DND-41 (cell line): ENCODE data around the gene SLC39A12.

Experiments used
- ATAC-seq: fragments of 200-7000 bp; cut with Tn5 transposase; 3 replicates; pipeline ENCODE4 v1.9.1; 2021; ENCODE audit warnings: low read depth; ENCODE audit not compliant: insufficient read depth
- DNase-seq: peaks from one replicate; pipeline ENCODE4 v3.0.0-alpha.2; 2020
- H2AFZ ChIP-seq: 2 replicates; pipeline ENCODE4 v1.6.0; 2012; ENCODE audit warnings: low read depth, low read length
- H3K27ac ChIP-seq: 2 replicates; pipeline ENCODE4 v1.5.1; 2012; ENCODE audit warnings: low read length, inconsistent platforms
- H3K27me3 ChIP-seq: fragments of 200-600 bp; sonication (generic); 2 replicates; pipeline ENCODE4 v1.6.0; 2012; ENCODE audit warnings: low read length, mild to moderate bottlenecking, inconsistent platforms; ENCODE audit not compliant: insufficient read depth, poor library complexity
- H3K36me3 ChIP-seq: 2 replicates; pipeline ENCODE4 v1.5.1; 2012; ENCODE audit warnings: low read length, inconsistent platforms; ENCODE audit not compliant: insufficient read depth
- H3K4me1 ChIP-seq: 2 replicates; pipeline ENCODE4 v1.5.1; 2012; ENCODE audit warnings: mild to moderate bottlenecking, low read length; ENCODE audit not compliant: insufficient read depth
- H3K4me2 ChIP-seq: 2 replicates; pipeline ENCODE4 v1.6.0; 2012; ENCODE audit warnings: mild to moderate bottlenecking, moderate library complexity, low read length, inconsistent platforms; ENCODE audit not compliant: insufficient read depth
- H3K4me3 ChIP-seq, 2 experiments: fragments of 200-600 bp in 1 of 2; shearing (Covaris generic) in 1 of 2; 2 replicates each; pipeline ENCODE4 v1.5.1; 2012 to 2016; ENCODE audit warnings: inconsistent platforms in 2 of 2, low read length in 2 of 2, mild to moderate bottlenecking in 2 of 2, low read depth in 1 of 2, moderate library complexity in 1 of 2
- H3K79me2 ChIP-seq: 2 replicates; pipeline ENCODE4 v1.6.0; 2012; ENCODE audit warnings: low read length, inconsistent platforms; ENCODE audit not compliant: insufficient read depth
- H3K9ac ChIP-seq: 2 replicates; pipeline ENCODE4 v1.6.0; 2012; ENCODE audit warnings: low read depth, mild to moderate bottlenecking, inconsistent platforms, low read length, moderate library complexity
- H3K9me3 ChIP-seq: 2 replicates; pipeline ENCODE4 v1.5.1; 2012; ENCODE audit warnings: low read length, moderate library complexity, mild to moderate bottlenecking, inconsistent platforms; ENCODE audit not compliant: insufficient read depth, severe bottlenecking
- H4K20me1 ChIP-seq: 2 replicates; pipeline ENCODE4 v1.6.0; 2012; ENCODE audit warnings: low read length; ENCODE audit not compliant: insufficient read depth
- EZH2 ChIP-seq: IDR thresholded peaks from 3 replicates; pipeline ENCODE4 v1.6.1; 2012; ENCODE audit warnings: borderline replicate concordance, low read depth, mild to moderate bottlenecking, moderate library complexity, low read length, inconsistent platforms; ENCODE audit not compliant: severe bottlenecking
- TF ChIP-seq, protein P1 (sequence below): IDR thresholded peaks from 2 replicates; pipeline ENCODE4 v1.5.1; 2012; ENCODE audit warnings: borderline replicate concordance, low read length, moderate library complexity, mild to moderate bottlenecking; ENCODE audit not compliant: poor library complexity, severe bottlenecking; ENCODE audit errors: extremely low read depth

SLC39A12 gene

GRCh38 chr10:17984563-17984962, 32.8 kb downstream of the SLC39A12 start:
- Histone ChIP-seq H3K4me1 (no peaks in the 10 kb centered on the region), H3K4me3 (no peak overlapping the region), H3K27ac (no peak overlapping the region), H3K79me2 (no peaks in the 10 kb centered on the region), H4K20me1 (no peaks in the 10 kb centered on the region), H3K36me3 (no peaks in the 10 kb centered on the region), H3K9ac (no peak overlapping the region), H3K27me3 (no peaks in the 10 kb centered on the region), H2AFZ (no peak overlapping the region), H3K4me2 (no peak overlapping the region), H3K9me3 (no peaks in the 10 kb centered on the region)
- DNase-seq (no peak), ATAC-seq (no peak)
- TF ChIP-seq, protein P1, sequence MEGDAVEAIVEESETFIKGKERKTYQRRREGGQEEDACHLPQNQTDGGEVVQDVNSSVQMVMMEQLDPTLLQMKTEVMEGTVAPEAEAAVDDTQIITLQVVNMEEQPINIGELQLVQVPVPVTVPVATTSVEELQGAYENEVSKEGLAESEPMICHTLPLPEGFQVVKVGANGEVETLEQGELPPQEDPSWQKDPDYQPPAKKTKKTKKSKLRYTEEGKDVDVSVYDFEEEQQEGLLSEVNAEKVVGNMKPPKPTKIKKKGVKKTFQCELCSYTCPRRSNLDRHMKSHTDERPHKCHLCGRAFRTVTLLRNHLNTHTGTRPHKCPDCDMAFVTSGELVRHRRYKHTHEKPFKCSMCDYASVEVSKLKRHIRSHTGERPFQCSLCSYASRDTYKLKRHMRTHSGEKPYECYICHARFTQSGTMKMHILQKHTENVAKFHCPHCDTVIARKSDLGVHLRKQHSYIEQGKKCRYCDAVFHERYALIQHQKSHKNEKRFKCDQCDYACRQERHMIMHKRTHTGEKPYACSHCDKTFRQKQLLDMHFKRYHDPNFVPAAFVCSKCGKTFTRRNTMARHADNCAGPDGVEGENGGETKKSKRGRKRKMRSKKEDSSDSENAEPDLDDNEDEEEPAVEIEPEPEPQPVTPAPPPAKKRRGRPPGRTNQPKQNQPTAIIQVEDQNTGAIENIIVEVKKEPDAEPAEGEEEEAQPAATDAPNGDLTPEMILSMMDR: no peak
- TF ChIP-seq EZH2: no peak

DNA sequence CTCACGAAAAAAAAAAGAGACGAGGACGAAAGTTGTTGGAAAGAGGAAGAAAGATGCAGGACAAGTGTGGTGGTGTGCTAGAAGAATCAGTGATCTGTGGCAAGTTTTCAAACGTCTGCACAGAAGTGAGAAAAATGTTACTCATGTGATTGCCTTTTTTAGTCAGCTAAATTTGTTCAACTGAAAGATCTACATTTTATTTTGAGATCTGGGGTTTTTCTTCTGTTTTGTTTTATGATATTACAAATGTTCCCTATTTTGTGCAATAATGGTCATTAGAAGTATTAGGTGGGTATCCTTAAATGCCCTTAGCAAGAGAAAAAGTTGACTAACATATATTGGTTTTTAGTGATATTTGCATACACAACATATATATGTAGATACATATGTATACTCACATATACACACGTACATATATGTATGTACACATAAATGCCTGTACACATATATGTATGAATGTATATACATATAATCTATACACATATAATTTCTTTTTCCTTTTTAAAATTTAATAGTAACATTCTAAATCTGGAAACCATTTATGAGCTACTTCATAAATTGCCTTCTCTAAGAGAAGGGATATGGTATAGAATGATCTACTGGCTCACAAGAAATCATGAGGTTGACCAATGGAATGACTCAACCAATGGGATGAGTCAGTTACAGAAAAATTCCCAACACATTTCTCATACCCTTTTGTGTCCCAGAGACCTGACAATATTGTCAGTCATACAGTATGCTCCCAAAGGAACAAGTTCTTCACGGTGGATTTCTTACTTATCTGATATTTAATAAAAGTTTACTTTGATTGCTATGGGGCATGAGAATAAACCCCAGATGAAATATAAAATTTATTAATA, 38.4 kb downstream of the SLC39A12 start:
- no peak overlapping the region for H3K4me2 ChIP-seq
- no peaks in the 10 kb centered on the region for H3K9me3 ChIP-seq
- H3K36me3 ChIP-seq: no peaks in the 10 kb centered on the region
- H3K27ac ChIP-seq: no peak overlapping the region
- no peaks in the 10 kb centered on the region for H3K27me3 ChIP-seq
- DNase-seq (no peak), ATAC-seq (no peak)
- no peak for TF ChIP-seq EZH2
- TF ChIP-seq, protein P1: no peak
- H3K4me1 ChIP-seq: no peaks in the 10 kb centered on the region
- H3K4me3 ChIP-seq: no peak overlapping the region
- H4K20me1 ChIP-seq: no peaks in the 10 kb centered on the region
- H2AFZ ChIP-seq: no peak overlapping the region
- H3K79me2 ChIP-seq: no peaks in the 10 kb centered on the region
- H3K9ac ChIP-seq: no peak overlapping the region

DNA sequence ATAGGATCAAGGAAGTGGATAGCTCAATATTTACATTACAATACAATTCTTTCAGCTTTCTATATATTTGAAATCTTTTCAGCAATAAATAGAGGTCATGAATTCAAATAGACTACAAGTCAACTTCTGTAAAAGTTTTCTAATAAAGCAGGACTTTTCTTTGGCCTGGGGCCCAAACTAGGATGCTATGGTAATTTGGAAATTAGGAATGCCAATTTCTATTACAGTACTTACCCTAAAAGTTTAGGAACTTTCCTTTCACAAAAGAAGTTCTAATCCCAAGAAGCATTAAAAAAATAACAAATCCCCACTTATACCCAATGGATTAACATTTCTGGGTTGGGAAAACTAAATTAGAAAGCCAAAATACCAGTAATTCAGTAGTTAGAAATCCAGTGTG, 40.5 kb downstream of the SLC39A12 start:
- no peaks in the 10 kb centered on the region for H3K4me1 ChIP-seq
- no peak overlapping the region for H3K4me2 ChIP-seq
- no peak overlapping the region for H3K9ac ChIP-seq
- no peak overlapping the region for H3K4me3 ChIP-seq
- no peaks in the 10 kb centered on the region for H3K9me3 ChIP-seq
- H3K27ac ChIP-seq: no peak overlapping the region
- H2AFZ ChIP-seq: no peak overlapping the region
- no peaks in the 10 kb centered on the region for H3K27me3 ChIP-seq
- ATAC-seq (no peak), DNase-seq (no peak)
- no peaks in the 10 kb centered on the region for H3K79me2 ChIP-seq
- TF ChIP-seq, protein P1: no peak
- no peak for TF ChIP-seq EZH2
- no peaks in the 10 kb centered on the region for H4K20me1 ChIP-seq
- no peaks in the 10 kb centered on the region for H3K36me3 ChIP-seq
